Mesodermal cell (in vitro differentiated cells): ENCODE measurements around the gene ALDH1A1.
"Not testable (repeated sequence)": the region's sequence is repeated elsewhere in the genome, so short reads cannot be mapped to it uniquely, and the experiment has no call there.

Source experiments
- H3K27ac ChIP-seq: 2 replicates; pipeline ENCODE4 v1.7.0; 2013; ENCODE audit warnings: mild to moderate bottlenecking, low read depth, low read length, moderate library complexity; ENCODE audit not compliant: severe bottlenecking
- H3K36me3 ChIP-seq: 2 replicates; pipeline ENCODE4 v1.7.1; 2013; ENCODE audit warnings: mild to moderate bottlenecking, low read length, moderate library complexity; ENCODE audit not compliant: control insufficient read depth, insufficient read depth
- H3K4me1 ChIP-seq: one replicate; pipeline ENCODE4 v1.7.1; 2013; ENCODE audit warnings: mild to moderate bottlenecking, low read length; ENCODE audit not compliant: insufficient read depth, control insufficient read depth, poor library complexity, severe bottlenecking
- H3K4me3 ChIP-seq: 2 replicates; pipeline ENCODE4 v1.7.0; 2013; ENCODE audit warnings: low read length, control low read depth, mild to moderate bottlenecking; ENCODE audit not compliant: insufficient read depth, poor library complexity, severe bottlenecking; ENCODE audit errors: extremely low read depth
- H3K9me3 ChIP-seq: 2 replicates; pipeline ENCODE4 v1.7.1; 2013; ENCODE audit warnings: mild to moderate bottlenecking, low read length, moderate library complexity; ENCODE audit not compliant: control insufficient read depth
- WGBS, 2 experiments: methylation state at CpG; one replicate each; pipeline ENCODE4 v1.1.5; 2013; ENCODE audit warnings: missing lambda C conversion rate in 2 of 2; ENCODE audit not compliant: insufficient coverage in 2 of 2; 5-methylcytosine and 5-hydroxymethylcytosine counted together

ALDH1A1 gene

DNA sequence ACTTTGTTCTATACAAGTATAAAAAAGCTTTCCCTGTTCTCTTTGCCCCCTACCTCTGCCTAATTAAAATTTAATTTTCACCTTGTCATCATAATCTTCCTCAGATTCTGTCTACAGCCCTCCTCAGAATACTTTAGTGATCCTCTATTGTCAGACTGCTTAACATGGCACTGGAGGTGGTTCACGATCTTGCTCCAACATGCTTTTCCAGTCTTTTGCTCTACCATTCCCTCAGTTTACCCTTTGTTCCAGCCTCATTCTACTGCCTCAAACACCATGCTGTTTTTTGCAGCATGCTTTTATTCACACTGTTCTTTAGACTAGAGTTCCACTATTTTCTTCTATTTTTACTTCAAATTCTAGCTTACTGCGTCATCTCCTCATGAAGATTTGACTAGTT lies 10.4 kb downstream of the ALDH1A1 start:
- H3K4me1 ChIP-seq = no peaks in the 10 kb centered on the region
- 83 to 91% methylated on average over 1 to 2 of the region's 2 CpGs for WGBS, 2 experiments

DNA sequence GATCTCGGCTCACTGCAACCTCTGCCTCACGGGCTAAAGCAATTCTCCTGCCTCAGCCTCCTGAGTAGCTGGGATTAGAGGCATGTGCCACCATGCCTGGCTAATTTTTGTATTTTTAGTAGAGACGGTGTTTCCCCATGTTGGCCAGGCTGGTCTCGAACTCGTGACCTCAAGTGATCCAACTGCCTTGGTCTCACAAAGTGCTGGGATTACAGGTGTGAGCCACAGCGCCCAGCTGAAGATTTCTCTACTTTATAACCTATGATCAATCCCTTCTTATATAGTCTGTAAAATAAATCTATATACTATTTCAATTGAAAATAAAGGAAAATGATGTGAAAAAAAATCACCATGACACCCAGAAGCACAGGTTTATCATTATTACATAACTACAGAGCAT lies 13.3 kb downstream of the ALDH1A1 start:
- H3K27ac ChIP-seq, H3K36me3 ChIP-seq, H3K4me1 ChIP-seq, H3K4me3 ChIP-seq, H3K9me3 ChIP-seq: not testable (repeated sequence)
- WGBS, 2 experiments = 94 to 97% methylated on average over 3 to 5 of the region's 6 CpGs

More for the DNA sequence above, 10.4 kb downstream of the ALDH1A1 start:
- H3K36me3 ChIP-seq = no peaks in the 10 kb centered on the region
- no peaks in the 10 kb centered on the region for H3K9me3 ChIP-seq
- no peak overlapping the region for H3K27ac ChIP-seq
- no peak overlapping the region for H3K4me3 ChIP-seq

DNA sequence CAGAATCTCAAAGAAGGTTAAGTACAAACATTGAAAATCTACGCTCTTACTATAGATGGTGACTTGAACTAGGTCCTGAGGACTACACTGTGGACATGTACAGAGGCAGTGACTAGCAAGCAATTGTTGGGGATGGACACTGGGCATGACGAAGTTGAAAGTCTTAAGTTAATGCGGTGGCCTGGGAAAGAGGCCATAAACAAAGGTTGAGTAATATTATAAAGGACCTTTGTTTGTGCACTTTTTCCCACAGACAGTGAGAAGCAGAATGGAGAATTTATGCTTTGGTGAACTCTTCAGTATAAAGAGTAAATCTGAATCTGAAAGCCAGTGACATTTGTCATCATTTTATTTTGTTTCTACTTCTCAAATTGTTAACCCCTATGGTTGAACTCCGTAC lies 15.3 kb downstream of the ALDH1A1 start:
- no peak overlapping the region for H3K27ac ChIP-seq
- H3K4me3 ChIP-seq = no peak overlapping the region
- H3K9me3 ChIP-seq = no peaks in the 10 kb centered on the region
- H3K36me3 ChIP-seq = no peaks in the 10 kb centered on the region
- WGBS, 2 experiments = 90 to 100% methylated on average over 3 to 4 of the region's 4 CpGs
- H3K4me1 ChIP-seq = no peaks in the 10 kb centered on the region

DNA sequence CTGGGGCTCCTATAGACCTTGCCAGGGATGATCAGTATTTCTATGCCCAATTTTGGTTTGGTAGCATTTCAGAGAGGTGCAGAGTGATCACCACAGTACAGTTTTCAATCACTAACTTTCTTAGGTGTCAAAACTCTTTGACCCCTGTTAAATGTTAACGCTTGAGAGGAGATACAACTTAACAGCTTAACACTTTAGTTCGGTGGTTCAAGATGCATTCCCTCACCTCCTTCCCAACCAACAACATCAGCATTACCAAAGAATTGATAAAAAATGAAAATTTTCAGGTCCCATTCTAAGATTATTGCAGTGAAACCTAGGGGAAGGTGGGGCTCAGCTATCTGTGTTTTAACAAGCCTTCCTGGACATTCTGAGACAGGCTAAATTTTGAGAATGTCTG lies 16.2 kb downstream of the ALDH1A1 start:
- no peaks in the 10 kb centered on the region for H3K4me1 ChIP-seq
- no peaks in the 10 kb centered on the region for H3K36me3 ChIP-seq
- WGBS, 2 experiments = 100% methylated on average over 1 to 2 of the region's 2 CpGs
- H3K9me3 ChIP-seq = no peaks in the 10 kb centered on the region
- H3K4me3 ChIP-seq = no peak overlapping the region
- no peak overlapping the region for H3K27ac ChIP-seq

DNA sequence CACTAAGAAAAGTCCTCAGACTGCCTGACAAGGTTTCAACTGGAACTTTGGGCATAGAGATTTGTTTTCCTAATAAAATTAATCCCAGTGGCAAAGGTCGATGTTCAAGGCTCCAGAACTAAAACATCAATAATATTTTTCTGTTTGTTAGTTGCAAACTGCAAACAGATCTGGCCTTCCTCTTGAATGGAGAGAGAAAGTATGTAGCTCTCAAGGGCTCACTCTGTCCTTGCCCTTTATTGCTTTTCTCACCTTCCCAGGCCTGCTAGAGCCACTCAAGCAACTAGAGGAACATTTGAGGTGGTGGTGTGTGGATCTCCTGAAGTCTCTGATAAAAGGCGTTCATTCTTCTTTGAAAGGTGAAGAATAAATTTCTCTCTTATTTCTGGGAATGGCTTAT lies 16.6 kb downstream of the ALDH1A1 start:
- Histone ChIP-seq H3K27ac (no peak overlapping the region), H3K9me3 (no peaks in the 10 kb centered on the region), H3K36me3 (no peaks in the 10 kb centered on the region), H3K4me1 (no peaks in the 10 kb centered on the region), H3K4me3 (no peak overlapping the region)
- WGBS, 2 experiments = no CpG with 5 or more reads among the region's 2 CpGs

DNA sequence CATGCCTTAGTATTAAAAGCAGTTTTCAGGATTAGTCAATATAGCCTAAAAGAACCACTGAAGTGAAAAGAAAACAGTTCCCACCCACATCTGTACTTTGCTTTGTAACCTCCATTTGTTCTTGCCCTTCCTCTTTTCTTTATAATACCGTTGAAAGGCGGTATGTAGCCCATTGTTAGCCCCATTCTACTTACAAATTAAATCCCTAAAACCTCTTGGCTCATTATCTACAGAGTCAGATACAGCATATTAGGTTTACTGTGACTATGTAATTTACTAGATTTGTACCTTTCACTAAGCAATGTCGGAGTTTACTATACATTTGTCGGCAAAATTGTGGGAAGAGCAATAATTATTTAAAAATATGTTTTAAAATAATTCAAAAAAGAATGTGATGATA lies 17.3 kb downstream of the ALDH1A1 start:
- no peak overlapping the region for H3K4me3 ChIP-seq
- no peak overlapping the region for H3K27ac ChIP-seq
- no peaks in the 10 kb centered on the region for H3K4me1 ChIP-seq
- no peaks in the 10 kb centered on the region for H3K36me3 ChIP-seq
- H3K9me3 ChIP-seq = no peaks in the 10 kb centered on the region
- no CpG with 5 or more reads among the region's 4 CpGs for WGBS, 2 experiments

DNA sequence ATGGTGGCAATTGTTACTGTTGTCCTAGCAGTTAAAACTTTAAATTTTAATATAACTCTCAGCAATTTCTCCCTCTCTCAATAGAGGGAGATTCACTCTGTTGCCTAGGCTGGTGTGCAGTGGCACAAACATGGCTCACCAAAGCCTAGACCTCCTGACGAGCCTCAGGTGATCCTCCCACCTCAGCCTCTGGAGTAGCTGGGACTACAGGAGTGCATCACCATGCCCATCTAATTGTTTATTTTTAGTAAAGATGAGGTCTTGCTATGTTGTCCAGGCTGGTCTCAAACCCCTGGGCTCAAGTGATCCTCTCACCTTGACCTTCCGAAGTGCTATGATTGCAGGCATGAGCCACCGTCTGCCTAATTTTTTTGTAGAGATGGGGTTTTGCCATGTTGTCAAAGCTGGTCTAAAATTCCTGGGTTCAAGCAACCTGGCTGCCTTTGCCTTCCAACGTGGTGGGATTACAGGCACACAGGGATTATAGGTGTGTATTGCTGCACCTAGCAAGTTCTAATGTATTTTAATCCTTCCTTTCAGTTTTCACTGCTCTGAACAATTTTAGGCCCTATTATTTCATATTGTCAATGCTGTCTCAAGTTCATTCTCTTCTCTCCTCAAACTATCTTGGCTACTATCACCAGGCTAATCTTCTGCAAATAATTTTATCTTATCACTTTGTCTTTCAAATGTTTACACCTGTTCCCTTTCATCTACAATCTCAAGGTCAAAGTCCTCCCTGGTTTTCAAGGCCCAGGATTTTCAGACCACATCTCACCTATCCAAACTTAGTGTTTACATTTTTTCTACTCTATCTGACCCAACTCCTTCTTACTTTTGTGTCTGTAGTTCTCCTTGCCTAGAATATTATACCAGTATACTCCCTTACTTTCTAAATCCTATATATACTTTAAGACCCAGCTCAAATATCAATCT lies 18.9 kb downstream of the ALDH1A1 start:
- WGBS, 2 experiments = 63 to 100% methylated on average over 2 of the region's 4 CpGs
- H3K4me1 ChIP-seq = no peaks in the 10 kb centered on the region

DNA sequence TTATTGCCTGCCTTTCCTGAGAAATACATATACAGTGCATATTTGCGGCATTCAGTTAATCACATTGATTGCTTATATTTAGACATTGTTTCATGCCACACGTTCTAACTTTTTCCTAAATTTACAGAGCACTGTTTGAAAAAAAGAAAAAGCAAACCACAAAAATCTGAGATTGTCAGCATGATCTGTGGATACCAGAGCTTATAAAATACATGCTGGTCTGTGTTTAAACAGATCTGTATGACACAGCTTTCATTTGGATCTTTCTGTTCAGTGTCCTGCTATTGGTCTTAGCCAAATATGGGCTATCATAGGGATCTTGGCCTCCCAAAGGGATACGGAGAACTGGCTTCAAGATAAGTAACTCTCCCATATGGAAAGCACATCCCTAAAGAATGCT lies 20.2 kb downstream of the ALDH1A1 start:
- H3K4me1 ChIP-seq = no peaks in the 10 kb centered on the region
- no peak overlapping the region for H3K27ac ChIP-seq
- H3K4me3 ChIP-seq = no peak overlapping the region
- 100% methylated on average over 1 of the region's 3 CpGs for WGBS, 2 experiments
- H3K9me3 ChIP-seq = no peaks in the 10 kb centered on the region
- no peaks in the 10 kb centered on the region for H3K36me3 ChIP-seq

More for the DNA sequence above, 18.9 kb downstream of the ALDH1A1 start:
- Histone ChIP-seq H3K36me3 (no peaks in the 10 kb centered on the region), H3K4me3 (no peak overlapping the region), H3K27ac (no peak overlapping the region), H3K9me3 (no peaks in the 10 kb centered on the region)

DNA sequence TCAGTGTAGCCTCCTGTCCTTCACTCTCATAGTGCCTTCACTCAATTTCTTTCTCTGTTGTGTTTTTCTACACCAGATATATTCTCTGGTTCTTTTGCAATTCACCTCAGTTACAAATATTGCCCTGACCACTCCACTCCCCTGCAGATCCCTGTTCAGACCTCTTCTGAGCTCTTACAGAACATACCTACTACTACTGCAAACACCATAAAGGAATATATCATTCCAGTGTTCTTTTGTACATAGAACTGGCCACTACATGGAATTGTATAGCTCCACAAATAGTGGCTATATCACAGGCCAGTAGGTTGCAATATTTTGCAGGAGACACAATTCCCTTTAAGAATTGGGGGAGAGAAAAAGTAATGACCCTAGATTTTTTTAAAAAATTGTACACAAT lies 21.0 kb downstream of the ALDH1A1 start:
- H3K9me3 ChIP-seq = no peaks in the 10 kb centered on the region
- H3K4me1 ChIP-seq = no peaks in the 10 kb centered on the region
- H3K4me3 ChIP-seq = no peak overlapping the region
- H3K27ac ChIP-seq = no peak overlapping the region
- H3K36me3 ChIP-seq = no peaks in the 10 kb centered on the region

DNA sequence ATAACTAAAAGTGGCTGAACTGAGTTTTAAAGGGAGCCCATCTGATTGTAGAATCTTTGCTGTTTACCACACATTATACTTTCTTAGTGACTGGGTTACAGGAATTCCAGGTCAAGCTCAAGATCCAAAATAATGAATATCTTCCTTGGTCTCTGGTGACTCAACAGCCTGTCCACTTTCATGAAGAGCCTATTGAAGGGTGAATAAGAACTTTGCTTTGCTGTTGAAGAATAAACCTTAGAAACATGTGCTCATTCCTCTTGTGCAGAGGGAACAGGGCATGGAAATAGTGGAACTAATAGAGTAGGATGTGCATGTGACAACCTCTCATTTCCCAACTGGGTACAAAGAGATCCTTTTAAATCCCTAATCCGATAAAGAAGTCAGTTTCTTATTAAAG lies 21.4 kb downstream of the ALDH1A1 start:
- no peaks in the 10 kb centered on the region for H3K4me1 ChIP-seq
- H3K27ac ChIP-seq = no peak overlapping the region
- no peak overlapping the region for H3K4me3 ChIP-seq
- no CpG with 5 or more reads among the region's 1 CpG for WGBS, 2 experiments
- H3K36me3 ChIP-seq = no peaks in the 10 kb centered on the region
- H3K9me3 ChIP-seq = no peaks in the 10 kb centered on the region

DNA sequence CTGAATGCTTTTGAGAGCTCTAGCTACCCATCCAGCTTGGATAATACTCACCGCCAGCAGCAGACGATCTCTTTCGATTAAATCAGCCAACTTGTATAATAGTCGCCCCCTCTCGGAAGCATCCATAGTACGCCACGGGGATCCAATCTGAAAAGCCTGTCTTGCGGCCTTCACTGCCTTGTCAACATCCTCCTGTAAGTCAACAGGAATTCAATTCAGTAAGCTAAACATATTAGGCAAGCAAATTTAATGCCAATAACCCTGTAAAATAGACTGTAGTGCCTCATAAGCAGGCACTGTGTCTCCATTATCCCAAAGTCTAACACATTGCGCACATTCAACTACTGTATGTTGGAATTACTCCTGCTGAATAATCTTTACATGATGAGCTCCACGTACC lies 22.0 kb downstream of the ALDH1A1 start:
- Histone ChIP-seq H3K4me3 (no peak overlapping the region), H3K27ac (no peak overlapping the region), H3K36me3 (no peaks in the 10 kb centered on the region), H3K4me1 (no peaks in the 10 kb centered on the region), H3K9me3 (no peaks in the 10 kb centered on the region)
- WGBS, 2 experiments = 87 to 91% methylated on average over 5 to 9 of the region's 10 CpGs
